ENCODE data around the gene INO80E.

DNA sequence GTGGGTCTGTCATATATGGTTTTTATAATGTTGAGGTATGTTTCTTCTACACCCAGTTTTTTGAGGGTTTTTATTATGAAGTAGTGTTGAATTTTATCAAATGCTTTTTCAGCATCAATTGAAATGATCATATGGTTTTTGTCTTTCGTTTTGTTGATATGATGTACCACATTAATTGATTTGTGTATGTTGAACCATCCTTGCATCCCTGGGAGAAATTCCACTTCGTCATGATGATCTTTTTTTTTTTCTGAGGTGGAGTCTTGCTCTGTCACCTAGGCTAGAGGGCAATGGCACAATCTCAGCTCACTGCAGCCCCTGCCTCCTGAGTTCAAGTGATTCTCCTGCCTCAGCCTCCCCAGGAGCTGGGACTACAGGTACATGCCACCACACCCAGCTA, 48.1 kb upstream of the INO80E start:
- TF ChIP-seq, protein P1, sequence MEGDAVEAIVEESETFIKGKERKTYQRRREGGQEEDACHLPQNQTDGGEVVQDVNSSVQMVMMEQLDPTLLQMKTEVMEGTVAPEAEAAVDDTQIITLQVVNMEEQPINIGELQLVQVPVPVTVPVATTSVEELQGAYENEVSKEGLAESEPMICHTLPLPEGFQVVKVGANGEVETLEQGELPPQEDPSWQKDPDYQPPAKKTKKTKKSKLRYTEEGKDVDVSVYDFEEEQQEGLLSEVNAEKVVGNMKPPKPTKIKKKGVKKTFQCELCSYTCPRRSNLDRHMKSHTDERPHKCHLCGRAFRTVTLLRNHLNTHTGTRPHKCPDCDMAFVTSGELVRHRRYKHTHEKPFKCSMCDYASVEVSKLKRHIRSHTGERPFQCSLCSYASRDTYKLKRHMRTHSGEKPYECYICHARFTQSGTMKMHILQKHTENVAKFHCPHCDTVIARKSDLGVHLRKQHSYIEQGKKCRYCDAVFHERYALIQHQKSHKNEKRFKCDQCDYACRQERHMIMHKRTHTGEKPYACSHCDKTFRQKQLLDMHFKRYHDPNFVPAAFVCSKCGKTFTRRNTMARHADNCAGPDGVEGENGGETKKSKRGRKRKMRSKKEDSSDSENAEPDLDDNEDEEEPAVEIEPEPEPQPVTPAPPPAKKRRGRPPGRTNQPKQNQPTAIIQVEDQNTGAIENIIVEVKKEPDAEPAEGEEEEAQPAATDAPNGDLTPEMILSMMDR (IDR thresholded peaks at IDR 0.05; ENCODE audit: low read length) = no peak
- TF ChIP-seq EZH2 (optimal IDR thresholded peaks at IDR 0.05; ENCODE audit: low read depth, low read length) (no peak), EZH2phosphoT487 (IDR thresholded peaks at IDR 0.05; ENCODE audit: low read length) (no peak)
